ENCODE results near the gene SCAMP3.
"Not testable (repeated sequence)": the region's sequence is repeated elsewhere in the genome, so short reads cannot be mapped to it uniquely, and the experiment has no call there.

Gene SCAMP3

GRCh38 chr1:155261852-155262673 lies at the start of gene SCAMP3:
SCAMP3 (minus strand) TSS chr1:155262360; CDS start chr1:155262151, 209 bp downstream.
- peak; percentile 94 for FAIRE-seq

- FAIRE-seq, result no peak
Observed at GRCh38 chr1:155309423-155310021, 47.4 kb upstream of the SCAMP3 start.

GRCh38 chr1:155308493-155309422 lies 46.6 kb upstream of the SCAMP3 start, which contains the start of gene FDPS:
FDPS (plus strand) TSS chr1:155308866; CDS start chr1:155309790, 924 bp downstream.
- peak; percentile 97 for FAIRE-seq

- no peak for FAIRE-seq
Observed at GRCh38 chr1:155307247-155307740, 45.1 kb upstream of the SCAMP3 start.

- FAIRE-seq, result no peak
Observed at GRCh38 chr1:155305881-155306391, 43.8 kb upstream of the SCAMP3 start.

- no peak for FAIRE-seq
Observed at GRCh38 chr1:155304558-155305063, 42.5 kb upstream of the SCAMP3 start.

- FAIRE-seq, result no peak
Observed at GRCh38 chr1:155301342-155301841, 39.2 kb upstream of the SCAMP3 start, which contains the start of gene PKLR. PKLR (minus strand) TSS chr1:155301438; CDS start chr1:155301395, 43 bp downstream.

- FAIRE-seq, result no peak
Observed at GRCh38 chr1:155300553-155301329, 38.6 kb upstream of the SCAMP3 start.

GRCh38 chr1:155300024-155300423 lies 37.9 kb upstream of the SCAMP3 start:
- no peak for FAIRE-seq

GRCh38 chr1:155297384-155297783 lies 35.2 kb upstream of the SCAMP3 start:
- FAIRE-seq, result no peak

- no peak for FAIRE-seq
Observed at GRCh38 chr1:155296661-155297060, 34.5 kb upstream of the SCAMP3 start.

- no peak for FAIRE-seq
Observed at GRCh38 chr1:155295942-155296267, 33.7 kb upstream of the SCAMP3 start.

- no peak for FAIRE-seq
Observed at GRCh38 chr1:155295183-155295941, 33.2 kb upstream of the SCAMP3 start.

GRCh38 chr1:155294520-155295182 lies 32.5 kb upstream of the SCAMP3 start:
- no peak for FAIRE-seq

GRCh38 chr1:155293086-155293749 lies 31.1 kb upstream of the SCAMP3 start:
- FAIRE-seq, result no peak

GRCh38 chr1:155291006-155291405 lies 28.8 kb upstream of the SCAMP3 start:
- FAIRE-seq, result not testable (repeated sequence)

- no peak for FAIRE-seq
Observed at GRCh38 chr1:155287987-155288543, 25.9 kb upstream of the SCAMP3 start.

- FAIRE-seq, result no peak
Observed at GRCh38 chr1:155286544-155286943, 24.4 kb upstream of the SCAMP3 start.

- no peak for FAIRE-seq
Observed at GRCh38 chr1:155285631-155286044, 23.5 kb upstream of the SCAMP3 start.

All from A204.1 (cell line).